HG03439 (cell line): ENCODE measurements around the gene RIC1.
"Not testable (repeated sequence)": the region's sequence is repeated elsewhere in the genome, so short reads cannot be mapped to it uniquely, and the experiment has no call there.

Experiments
- ATAC-seq: cut with Tn5 transposase; IDR thresholded peaks from one replicate; pipeline ENCODE4 v1.9.1; 2021; ENCODE audit warnings: mild to moderate bottlenecking, moderate library complexity; ENCODE audit not compliant: unreplicated experiment

The RIC1 gene

DNA sequence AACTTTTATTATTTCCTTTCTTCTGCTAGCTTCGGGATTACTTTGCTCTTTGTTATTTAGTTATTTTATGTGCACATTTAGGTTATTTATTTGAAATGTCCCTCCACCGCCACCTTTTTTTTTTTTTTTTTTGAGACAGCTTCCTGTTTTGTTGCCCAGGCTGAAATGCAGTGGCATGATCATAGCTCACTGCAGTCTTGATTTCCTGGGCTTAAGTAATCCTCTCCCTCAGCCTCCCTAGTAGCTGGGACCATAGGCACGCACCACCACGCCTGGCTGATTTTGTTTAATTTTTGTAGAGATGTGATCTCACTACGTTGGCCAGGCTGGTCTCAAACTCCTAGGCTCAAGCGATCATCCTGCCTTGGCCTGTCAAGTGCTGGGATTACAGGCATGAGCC lies 38.5 kb downstream of the RIC1 start:
- ATAC-seq = no peak

DNA sequence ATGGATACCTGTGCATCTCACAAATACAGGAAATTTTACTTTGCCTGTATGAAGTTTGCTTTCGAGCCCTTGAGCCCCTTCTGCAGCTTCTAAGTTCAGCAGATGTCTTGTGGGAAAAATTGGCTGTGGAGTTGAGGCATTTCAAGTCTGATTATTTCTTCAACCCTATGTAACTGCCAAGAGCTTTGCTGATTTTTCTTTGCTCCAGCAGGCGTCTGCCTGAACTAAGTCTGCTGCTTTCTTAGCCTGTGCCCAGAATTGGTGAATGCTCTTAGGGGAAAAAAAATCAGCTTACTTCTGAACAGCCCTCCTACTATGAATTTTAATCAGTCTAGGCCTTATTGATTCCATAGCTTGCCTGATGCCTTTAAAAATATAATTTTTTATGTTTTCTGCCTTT lies 41.2 kb downstream of the RIC1 start:
- no peak for ATAC-seq

DNA sequence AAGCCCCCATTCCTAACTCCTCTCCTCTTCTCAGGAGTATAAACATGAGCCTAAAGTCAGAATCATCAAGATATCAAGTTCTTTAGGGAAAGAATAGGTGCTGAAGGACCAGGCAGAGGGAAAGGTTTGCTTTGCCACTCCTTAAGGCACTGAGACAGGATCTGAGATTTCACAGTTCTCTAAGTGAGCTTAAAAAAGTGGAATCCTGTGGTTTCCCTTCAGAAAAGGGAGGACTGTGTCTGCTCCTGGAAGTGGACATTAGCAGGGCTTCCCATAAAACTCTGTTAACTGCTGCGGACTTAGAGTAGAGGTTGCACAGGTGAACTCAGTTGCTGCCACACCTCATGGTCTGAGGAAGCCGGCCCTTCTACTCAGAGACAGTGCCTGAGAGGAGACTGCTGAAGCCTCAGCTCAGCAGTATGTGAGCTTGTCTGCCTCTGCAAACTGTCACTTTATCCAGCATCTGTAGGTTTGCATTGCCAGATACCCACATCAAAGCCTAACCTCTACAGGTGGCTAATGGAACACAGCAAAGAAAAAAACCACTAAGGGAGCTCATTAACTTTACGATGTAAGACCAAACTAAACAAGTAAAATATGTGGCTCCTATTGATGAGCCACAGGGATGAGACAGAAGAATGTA lies 42.9 kb downstream of the RIC1 start:
- no peak for ATAC-seq

DNA sequence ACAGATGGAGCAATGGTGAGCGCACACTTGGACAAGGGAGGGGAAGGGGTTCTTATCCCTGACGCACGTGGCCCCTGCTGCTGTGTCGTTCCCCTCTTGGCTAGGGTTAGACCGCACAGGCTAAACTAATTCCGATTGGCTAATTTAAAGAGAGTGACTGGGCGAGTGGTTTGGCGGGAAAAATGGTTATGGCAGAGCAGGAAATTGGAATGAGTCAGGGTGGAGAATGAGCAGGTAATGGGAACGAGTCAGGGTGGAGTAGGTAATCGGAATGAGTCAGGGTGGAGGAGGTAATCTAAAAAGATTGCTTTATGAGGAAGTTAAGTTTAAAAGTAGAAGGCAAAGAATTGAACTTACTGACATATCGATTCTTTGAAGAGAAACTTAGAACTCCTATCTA lies 46.1 kb downstream of the RIC1 start:
- not testable (repeated sequence) for ATAC-seq

DNA sequence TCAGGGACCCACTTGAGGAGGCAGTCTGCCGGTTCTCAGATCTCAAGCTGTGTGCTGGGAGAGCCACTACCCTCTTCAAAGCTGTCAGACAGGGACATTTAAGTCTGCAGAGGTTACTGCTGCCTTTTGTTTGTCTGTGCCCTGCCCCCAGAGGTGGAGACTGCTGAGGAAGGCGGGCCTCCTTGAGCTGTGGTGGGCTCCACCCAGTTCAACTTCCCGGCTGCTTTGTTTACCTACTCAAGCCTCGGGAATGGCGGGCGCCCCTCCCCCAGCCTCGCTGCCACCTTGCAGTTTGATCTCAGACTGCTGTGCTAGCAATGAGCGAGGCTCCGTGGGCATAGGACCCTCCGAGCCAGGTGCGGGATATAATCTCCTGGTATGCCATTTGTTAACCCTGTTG lies 54.7 kb downstream of the RIC1 start:
- not testable (repeated sequence) for ATAC-seq

DNA sequence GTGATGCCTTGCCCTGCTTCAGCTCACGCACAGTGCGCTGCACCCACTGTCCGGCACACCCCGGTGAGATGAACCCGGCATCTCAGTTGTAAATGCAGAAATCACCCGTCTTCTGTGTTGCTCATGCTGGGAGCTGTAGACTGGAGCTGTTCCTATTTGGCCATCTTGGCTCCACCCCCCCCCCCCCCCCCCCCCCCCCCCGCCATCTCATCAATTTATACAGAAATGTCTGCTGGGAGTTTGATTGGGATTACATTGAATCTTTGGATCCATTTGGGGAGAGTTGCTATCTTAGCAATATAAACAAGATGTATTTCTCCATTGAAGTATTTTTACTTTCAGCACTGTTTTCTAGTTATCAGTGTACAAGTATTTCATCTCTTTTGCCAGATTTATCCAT lies 55.2 kb downstream of the RIC1 start:
- no peak for ATAC-seq

DNA sequence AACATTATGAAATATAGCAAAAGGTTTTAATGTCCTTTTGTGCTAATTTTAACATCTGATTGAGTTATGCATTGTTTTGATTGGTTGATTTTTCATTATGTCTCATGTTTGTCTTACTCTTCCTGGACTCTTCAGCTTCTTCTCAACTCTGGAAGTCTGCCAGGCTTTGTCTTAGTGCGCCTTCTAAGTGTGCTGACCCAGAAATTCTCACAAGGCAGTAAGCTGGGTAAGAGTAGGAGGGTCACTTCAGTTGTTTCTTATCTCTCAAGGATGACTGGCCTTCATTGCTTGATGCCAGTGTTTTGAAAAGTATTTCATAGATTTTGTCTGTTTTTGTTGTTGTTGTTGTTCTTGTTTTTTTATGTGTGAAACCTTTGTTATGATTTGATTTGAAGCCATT lies 59.2 kb downstream of the RIC1 start:
- no peak for ATAC-seq

DNA sequence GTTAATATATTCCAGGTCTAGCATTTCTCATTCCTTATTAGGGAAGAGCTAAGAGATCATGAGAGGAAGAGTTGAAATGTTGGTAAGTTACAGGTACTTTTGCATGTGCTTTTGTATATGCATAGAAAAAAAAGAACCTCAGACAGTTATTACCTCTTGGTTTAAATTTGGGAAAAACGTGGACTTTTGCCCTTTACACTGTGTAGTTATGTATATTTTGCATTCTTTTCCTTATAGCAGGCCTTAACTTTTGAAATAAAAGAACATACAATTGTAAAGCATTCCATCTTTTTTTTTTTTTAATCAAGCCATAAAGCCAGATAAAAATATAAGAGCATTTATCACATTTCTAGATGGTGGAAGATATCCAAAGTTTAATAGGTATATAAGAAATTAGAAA lies 61.4 kb downstream of the RIC1 start:
- ATAC-seq = no peak

DNA sequence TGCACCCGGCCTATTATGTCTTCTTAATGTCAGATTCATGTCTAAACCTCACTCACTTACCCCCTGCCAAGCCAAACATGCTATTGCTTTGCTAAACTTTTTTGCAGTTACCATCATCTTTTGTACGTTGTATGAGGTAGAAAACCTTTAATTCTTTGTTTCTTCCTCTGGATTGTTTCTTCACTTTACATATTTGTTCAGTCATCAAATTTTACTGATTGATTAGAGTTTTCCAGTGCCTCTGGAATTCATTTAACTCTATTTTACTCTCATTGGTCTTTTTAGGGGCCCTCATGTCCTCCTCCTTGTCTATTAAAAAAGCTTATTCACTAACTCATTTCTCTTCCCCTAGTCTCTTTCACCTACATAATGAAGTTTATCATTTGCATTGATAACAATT lies 67.0 kb downstream of the RIC1 start:
- ATAC-seq = no peak

DNA sequence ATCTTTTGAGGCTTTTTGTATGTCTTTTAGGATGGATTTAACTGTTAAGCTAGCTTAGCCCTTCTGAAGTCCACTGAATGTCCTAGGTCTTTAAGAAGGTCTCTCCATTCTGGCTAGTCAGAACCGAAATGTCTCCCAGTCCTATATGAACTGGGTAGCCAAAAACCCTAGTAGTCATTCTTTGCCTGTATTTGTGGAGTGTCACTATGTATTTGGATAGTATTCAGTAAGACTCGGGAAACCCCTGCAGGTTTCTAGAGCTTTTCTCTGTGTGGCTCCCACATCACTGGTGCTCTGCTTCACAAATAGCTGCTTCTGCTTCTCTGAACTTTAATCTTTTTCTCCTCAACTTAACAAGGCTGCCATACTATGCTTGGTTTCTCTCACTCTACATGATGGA lies 68.0 kb downstream of the RIC1 start:
- no peak for ATAC-seq

DNA sequence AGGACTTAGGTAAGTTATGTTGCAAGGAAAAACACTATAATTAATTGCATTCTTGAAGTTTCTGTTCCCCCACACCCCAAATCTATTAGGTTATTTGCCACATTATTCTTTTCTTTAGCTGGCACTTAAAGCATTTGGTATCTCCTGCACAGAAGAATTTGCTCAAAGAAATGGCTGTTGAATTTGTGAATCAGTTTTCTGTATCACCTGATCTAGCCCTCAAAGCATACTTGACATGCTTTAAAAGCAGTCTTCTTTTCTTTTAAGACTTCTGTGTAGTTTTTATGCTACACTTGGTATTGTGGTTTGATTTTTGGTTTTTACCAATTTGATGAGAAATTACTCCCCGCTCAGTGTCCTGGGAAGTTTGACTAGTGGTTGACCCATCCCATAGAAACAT lies 69.1 kb downstream of the RIC1 start:
- no peak for ATAC-seq

DNA sequence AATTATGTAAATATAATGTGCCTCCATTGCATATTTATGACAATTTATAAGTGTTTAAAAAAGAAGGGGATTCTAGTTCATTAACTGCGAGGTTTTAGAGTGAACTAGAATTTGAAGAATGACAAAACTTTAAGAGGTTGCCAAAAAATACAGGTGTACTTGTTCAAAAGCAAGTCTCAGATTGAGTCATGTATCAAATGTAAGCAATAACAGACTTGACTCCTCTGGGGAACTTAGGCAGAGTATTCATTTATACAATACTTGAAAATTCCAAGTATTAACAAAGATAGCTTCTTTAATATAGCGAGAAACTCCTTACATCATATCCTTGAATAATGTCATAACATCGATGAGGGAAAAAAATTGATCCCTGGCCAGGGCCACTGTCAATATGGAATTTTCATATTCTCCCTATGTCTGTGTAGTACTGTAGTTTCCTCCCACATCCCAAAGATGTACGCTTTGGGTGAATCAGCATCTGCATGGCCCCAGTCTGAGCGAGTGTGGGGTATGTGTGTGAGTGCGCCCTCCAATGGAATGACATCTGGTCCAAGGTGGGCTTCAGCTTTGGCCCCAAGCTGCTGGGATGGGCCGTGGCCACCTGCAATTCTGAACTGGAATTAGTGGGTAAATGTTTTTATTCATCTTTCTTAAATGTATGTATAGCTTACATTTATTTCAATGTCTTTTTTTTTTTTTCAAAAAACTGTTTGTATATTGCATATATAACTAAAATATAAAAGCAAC lies 70.1 kb downstream of the RIC1 start:
- ATAC-seq = no peak

DNA sequence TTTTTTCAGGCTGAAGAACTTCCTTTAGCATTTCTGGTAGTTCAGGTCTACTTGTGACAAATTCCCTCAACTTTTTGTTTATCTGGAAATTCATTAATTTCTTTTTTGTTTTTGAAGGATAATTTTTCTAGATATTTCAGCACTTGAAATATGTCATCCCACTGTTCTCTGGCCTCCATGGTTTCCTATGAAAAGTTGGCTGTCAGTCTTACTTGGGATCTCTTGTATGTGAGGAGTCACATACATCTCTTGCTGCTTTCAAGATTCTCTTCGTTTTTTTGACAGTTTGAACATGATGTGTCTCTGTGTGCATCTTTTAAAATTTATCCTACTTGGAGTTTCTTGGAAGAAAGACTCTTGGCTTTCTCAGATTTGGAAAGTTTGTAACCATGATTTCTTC lies 79.5 kb downstream of the RIC1 start:
- ATAC-seq = no peak

DNA sequence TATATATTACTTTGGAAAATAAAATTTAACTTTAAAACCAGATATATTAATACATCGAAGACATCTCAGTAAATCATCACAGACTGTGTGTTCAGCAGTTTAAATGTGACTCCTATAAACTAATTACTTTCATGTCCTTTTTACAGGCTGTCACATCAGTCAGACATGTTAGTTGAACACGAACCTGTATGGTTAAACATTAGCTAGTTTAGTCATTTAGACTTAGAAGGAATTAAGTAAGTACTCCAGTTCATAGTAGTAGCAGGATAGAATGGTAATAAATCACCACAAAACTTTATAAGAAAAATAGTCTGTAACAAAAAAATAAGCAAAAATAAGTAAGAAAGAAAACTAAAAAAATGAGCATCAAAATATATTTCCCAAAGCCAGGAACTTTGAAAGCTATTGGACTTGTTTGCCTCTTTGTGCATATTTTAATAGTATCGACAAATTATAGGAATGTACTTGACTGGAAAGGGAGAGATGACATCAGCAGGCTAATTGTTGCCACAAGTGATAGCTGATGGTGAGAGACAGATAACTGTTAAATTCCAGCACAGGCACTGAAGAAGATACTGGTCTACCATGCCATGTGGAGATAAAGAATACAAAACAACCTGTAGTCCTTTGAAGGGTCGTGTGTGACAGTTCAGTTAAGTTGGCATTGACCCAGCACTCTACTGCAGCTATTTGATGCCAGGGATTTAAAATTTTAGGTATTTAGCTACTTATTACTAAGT lies 83.9 kb downstream of the RIC1 start:
- no peak for ATAC-seq

DNA sequence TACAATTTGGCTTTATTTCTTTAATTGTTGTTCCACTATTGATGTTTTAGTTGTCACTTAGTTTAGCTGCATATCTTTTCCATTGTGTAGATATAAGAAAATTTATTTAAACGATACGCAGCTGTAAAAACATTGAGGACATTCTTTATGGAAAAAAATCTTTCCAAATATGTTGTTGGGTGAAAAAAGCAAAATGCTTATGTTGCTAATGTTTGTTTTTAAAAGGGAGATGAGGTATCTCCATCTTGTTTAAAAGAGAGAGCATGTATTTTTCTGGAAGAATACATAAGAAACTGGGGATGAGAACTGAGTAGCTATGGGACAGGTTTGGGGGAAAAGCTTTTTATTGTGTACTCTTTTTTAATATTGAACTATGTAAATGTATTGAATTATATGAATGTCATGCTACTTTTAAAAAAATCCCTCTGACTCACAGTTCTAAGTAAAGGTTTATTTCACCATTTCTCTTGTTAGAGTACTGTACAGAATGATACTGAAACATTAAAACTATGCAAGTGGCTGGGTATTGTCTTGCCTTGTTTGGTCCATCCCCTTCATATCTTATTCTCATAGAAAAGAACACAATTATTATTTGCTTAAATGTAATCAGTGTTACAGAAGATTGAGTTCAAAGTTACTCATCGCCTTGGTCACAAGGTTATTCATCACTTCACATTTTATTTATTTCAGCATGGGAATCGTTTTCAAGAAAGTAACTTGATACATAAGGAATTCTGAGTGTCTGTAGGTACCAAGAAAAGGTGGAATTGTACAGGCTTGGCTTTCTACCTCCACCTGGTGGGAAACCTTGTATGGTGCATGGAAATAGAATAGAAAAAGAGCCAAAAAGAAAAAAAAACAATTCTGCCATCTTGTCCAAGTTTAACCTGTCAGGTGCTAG lies 85.8 kb downstream of the RIC1 start:
- ATAC-seq = no peak

DNA sequence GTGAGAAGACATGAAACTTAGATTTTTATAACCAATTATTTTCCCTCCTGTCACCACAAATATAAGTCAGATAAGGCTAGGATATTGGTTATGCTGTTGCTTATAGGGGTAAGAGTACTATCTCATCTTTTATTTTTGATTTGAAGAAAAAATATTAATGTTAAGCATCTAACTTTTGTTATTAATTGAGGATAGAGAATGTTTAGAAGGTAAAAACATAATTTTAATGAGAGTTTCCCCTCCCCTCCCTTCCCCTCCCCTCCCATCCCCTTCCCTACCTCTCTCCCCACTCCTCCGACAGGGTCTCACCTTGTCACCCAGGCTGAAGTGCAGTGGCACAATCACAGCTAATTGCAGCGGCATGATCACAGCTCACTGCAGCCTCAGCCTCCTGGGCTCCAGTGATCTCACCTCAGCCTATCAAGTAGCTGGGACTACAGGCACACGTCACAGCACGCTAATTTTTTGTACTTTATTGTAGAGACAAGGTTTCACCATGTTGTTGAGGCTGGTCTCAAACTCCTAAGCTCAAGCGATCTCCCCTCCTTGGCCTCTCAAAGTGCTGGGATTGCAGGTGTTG lies 86.7 kb downstream of the RIC1 start:
- no peak for ATAC-seq

DNA sequence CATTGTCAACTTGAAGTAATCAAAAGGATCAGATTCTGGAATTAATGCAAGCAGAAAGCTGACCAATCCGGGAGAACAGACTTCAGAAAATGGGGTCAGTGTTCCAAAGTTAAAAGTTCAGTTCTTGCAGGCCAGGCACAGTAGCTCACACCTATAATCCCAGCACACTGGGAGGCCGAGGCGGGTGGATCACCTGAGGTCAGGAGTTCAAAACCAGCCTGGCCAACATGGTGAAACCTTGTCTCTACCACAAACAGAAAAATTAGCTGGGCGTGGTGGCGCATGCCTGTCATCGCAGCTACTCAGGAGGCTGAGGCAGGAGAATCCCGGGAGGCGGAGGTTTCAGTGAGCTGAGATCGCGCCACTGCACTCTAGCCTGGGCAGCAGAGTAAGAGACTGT lies 88.5 kb downstream of the RIC1 start:
- ATAC-seq = not testable (repeated sequence)

DNA sequence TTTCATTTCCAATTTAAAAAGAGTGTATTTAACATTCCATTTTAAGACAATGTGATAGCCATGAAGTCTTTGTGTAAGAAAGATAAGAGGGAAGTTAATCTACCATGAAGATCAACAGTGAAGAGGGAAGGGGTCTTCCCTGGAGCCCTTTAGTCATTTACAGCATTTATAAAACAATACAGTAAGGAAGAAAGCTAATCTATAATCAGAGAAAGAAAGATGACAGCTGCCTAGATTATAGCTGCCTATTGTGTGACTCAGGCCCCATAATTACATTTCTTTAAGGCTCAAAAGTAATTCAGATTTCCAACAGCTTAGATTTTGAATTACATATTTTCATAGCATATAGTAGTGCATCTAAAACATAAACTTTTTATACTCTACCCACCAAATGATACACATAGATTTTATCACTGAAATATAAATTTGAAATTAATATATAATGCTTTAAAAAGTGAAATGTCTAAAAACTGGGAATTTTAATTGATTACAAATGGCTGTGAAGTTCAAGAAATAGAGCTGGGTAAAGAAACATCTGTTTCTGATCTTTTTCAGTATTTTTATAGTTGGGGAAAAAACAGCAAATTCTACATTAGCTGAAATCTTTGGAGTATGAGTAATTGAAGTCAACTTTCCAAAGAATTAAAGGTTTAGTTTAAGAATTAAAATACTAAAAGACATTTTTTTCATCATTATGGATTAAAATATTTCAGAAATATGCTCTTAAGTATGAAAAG lies 89.6 kb downstream of the RIC1 start:
- no peak for ATAC-seq

DNA sequence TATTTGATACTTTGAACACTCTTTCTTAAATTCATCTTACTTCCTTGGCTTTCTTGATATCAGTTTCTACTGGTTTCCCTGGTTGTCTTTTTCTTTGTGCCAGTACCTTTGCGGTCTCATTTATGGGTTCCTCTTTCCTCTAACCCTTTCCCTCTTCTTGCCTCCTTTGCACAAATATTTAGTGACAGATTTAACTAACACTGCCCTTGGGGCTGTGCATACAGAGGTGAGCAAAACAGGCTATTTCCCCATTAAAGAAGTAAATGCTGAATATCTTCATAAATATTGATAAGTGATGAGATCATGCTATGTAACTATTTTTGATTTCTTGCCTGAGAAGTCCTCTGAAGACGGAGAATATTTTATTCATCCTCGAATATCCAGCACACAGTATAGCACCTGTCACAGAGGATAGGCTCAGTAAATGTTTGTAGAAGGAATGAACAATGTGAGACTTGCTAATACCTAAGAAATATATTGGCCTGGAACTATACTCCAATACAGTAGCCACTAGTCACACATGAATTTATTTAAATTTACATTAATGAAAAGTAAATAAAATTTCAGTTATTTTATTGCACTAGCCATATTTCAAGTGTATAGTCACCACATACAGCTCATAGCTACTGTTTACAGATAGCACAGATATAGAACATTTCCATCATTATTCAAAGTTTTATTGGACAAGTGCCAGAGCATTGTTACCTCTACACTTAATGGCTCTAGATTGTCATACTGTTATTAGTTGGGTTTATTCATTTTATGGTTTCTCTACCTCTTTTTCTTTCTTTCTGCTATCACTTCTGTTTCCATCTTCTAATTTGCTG lies 90.4 kb downstream of the RIC1 start:
- no peak for ATAC-seq
